HL-60/S4 (cell line): Measurements from ENCODE around the gene PDGFD.

Experiments used
- in situ Hi-C: fragments of 300-500 bp; cut with MboI; formaldehyde crosslinking; loops from 2 replicates; pipeline ENCODE4 v1.14.3; 2022; ENCODE audit warnings: low sequenced_read_pairs

Gene PDGFD

DNA sequence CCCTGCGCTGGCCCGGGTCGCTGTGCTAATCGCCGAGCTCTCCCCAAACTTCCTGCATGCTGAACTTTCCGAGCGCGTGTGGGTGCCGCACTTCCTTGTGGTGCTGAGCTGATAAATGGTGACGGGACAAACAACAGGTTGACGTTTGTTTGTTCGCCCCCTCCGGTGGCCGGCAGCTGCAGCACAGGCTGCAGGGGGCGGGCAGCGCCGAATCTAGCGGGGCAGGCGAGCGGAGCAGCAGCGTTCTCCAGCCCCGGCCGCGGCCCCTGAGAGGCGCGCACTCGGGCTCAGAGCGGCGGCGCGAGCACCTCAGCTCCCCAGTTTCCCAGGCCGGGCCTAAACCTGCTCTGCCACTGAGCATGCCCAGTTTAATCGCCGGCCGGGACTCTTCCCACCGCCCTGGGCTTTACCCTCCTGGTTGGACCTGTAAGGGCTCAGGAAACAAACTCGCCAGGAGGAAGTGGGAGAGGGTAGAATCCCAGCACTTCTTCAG is at the start of gene PDGFD:
TSS of gene PDGFD (minus strand) at position 120 of the 493 bp plus-strand sequence.
- in situ Hi-C loops: no loop called here

DNA sequence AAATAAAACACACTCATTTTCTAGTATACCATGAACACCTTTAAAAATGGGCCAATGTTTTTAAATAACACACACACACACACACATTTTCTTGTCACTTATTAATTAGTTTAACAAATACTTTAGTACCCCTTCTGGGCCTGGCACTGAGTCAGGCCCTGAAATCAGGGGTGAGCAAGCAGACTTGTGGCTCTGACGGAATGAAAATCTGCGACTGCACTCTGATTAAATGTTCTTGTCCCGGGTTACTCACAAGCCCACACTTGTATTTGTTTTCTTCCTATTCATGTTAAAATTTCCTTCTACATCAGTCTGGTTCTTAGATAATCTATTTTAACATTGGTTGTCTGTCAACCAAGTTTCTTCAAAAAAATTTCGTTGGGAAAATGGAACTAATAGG is 43.0 kb upstream of the PDGFD start:
- in situ Hi-C loops: no loop called here

DNA sequence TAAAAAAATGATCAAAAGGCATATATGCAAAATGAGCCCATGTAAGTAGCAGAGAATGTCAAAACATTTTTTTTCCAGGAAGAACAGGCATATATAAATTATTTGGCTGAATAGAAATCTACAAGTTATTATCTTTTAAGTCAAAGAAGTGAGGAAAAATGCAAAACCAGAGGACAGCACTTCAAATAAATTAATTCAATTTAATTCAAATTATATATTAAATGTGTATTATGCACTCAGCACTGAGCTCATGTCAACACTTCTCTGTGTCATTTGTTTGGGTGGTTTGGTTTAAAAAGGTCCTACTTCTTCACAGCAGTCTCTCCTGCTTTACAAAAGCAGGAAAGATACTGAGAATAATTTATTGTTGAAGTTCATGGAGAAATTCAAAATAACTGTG is 41.9 kb upstream of the PDGFD start:
- in situ Hi-C loops: no loop called here

DNA sequence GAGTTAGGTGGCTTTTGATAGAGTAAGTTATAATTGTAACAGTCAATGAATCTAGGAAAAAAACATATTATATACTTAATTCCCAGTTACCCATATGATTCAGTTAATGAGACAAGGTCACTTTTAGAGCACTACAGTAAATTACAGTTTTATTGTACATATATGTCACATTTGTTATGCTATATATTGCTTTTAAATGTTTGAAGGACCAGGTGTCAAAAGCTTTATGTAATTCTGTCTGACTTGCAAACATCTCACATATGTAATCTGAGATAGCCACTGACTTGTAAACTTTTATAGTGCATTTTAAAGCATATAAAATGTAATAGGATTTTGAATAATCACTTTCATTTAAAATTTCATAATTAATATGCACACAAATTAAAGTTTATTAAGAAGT is 36.7 kb upstream of the PDGFD start:
- in situ Hi-C loops: no loop called here

- in situ Hi-C loops: no loop called here
Measured at GRCh38 chr11:104199053-104199452, 35.1 kb upstream of the PDGFD start.

- in situ Hi-C loops: no loop called here
Measured at GRCh38 chr11:104198576-104198975, 34.6 kb upstream of the PDGFD start.

GRCh38 chr11:104191124-104191523 is 27.2 kb upstream of the PDGFD start:
- in situ Hi-C loops: no loop called here

DNA sequence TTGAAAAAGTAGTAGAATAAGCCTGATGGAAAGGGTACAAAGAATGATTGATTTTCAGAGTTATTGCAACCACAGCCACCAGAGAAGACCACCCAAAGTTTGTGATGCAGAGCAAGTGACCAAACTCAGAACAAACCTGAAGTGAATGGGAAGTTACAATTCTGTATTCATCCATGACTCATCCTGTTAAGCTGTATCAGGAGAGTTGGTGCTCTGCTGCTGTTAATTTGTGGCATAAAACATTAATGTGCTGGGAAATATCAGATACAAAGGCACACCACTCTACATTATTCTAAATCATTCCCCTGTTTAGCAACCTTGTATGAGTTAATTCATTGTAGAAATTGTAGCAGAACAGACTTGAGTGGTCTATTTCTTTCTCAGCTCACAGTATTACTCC is 19.6 kb upstream of the PDGFD start:
- in situ Hi-C loops: no loop called here

GRCh38 chr11:104175769-104176168 is 11.8 kb upstream of the PDGFD start:
- in situ Hi-C loops: no loop called here

- in situ Hi-C loops: no loop called here
Measured at GRCh38 chr11:104169091-104169490, 5.1 kb upstream of the PDGFD start.

DNA sequence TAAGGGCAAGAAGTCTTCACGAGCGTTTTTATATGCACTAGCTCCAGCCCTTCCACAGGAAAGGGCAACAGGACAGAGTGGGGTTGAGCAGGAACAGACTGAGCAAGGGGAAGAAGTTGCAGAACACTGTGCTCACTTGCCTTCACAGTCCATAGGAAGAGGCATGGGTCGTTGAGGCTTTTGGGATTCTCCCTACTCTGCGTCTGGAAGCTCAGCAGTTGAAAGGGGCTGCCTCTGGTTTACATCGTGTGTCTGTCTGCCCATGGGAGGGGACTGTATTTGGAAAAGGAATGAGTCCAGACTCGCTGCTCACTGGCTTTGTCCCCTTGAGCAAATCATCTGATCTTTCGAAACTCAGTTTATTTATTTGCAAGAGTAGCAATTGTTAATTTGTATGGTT is 1.1 kb upstream of the PDGFD start:
- in situ Hi-C loops: no loop called here

- in situ Hi-C loops: no loop called here
Measured at GRCh38 chr11:104163100-104164027, 583 bp downstream of the PDGFD start.

GRCh38 chr11:104161751-104162450 is 2.0 kb downstream of the PDGFD start:
- in situ Hi-C loops: no loop called here

DNA sequence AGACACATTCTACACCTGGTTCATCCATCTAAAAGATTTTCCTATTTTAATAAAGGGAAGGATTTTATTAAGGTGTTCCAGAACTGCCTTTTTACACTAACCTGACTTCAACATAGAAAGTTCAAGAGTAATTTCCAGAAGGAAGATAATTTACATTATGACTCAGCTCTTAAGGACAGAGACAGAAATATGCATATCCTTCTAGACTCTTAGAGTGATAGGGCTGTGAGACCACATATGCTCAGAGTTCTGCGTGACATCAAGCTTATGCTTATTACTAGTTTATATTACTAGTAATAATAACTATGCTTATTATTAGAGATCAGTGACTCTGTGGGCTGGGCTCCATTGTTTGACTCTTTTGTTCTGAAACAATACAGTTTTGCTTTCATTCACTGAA is 4.6 kb downstream of the PDGFD start:
- in situ Hi-C loops: no loop called here

GRCh38 chr11:104155375-104155774 is 8.6 kb downstream of the PDGFD start:
- in situ Hi-C loops: no loop called here

GRCh38 chr11:104154296-104154695 is 9.7 kb downstream of the PDGFD start:
- in situ Hi-C loops: no loop called here

- in situ Hi-C loops: no loop called here
Measured at GRCh38 chr11:104152941-104153505, 10.9 kb downstream of the PDGFD start.

DNA sequence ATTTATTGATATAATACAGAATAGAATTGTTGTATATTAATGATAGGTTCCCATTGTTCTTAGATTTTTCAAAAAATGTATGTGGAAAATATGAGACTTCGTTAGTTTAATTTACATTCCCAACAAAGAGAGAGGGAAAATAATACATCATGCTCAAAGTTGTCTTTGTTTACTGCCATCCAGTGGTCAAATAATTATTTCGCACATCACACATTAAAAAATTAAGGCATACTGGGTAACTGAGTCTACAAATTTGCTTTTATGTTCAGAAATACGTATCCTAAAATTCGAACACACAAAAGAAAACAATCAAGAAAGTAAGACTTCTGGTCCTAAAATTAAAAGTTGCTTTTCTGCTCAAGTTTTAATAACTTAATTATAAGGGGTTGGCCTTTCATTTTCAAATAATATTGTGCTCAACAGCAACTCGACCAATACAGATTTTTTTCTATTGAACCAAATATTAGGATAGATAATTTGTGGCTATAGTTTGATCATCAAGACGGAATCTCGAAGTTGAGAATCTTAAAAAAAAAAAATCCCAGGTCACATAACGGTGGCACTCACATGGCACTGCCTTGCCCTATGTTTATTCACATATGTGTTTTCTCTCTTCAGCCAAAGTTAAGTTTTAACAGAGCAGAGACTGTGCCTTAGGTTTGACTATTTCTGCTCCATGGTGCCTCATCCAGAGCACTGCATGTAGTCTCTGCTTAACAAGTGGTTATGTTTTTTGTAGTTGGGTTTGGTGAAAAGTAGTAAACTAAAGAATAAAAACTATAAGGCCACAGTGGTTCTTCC is 12.3 kb downstream of the PDGFD start:
- in situ Hi-C loops: no loop called here

DNA sequence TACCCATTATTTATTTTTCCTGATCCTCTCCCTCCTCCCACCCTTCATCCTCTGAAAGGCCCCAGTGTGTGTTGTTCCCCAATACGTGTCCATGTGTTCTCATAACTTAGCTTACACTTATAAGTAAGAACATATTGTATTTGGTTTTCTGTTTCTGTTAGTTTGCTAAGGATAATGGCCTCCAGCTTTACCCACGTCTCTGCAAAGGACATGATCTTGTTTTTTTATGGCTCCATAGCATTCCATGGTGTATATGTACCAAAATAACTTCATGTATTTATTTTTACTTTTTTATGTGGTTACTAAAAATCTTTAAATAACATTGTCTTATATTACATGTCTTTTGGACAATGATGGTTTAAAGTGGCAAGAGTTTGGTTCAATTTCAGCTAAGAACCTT is 15.2 kb downstream of the PDGFD start:
- in situ Hi-C loops: no loop called here

DNA sequence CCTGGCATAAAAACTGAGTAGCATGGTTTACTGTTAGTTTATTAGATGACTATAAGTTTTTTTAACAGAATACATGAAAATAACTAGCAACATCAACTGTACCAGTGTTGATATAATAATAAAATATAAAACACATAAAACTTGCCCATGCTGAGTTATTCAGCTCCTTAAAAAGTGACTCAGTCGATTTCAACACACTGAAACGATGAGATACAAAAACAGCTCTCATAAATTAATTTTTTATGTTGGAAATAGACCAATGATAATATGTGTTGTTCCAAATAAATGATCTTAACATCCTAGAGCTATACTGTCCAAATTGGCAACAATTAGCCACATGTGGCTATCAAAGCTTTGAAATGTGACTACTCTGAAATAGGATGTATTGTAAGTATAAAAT is 15.9 kb downstream of the PDGFD start:
- in situ Hi-C loops: no loop called here

- in situ Hi-C loops: no loop called here
Measured at GRCh38 chr11:104146943-104147342, 17.0 kb downstream of the PDGFD start.
